GM18861 (cell line): ENCODE measurements around the gene LAMTOR1.

ENCODE experiments used
- ATAC-seq: cut with Tn5 transposase; IDR thresholded peaks from one replicate; pipeline ENCODE4 v1.9.1; 2021; ENCODE audit not compliant: unreplicated experiment

The LAMTOR1 gene

GRCh38 chr11:72083414-72083813, 19.7 kb downstream of the LAMTOR1 start:
- no peak for ATAC-seq

- no peak for ATAC-seq
Observed at GRCh38 chr11:72081821-72082453, 21.2 kb downstream of the LAMTOR1 start.

- ATAC-seq = no peak
Observed at GRCh38 chr11:72081184-72081644, 21.9 kb downstream of the LAMTOR1 start.

GRCh38 chr11:72080326-72081183, 22.5 kb downstream of the LAMTOR1 start, which contains the start of the genes LRRC51 and NUMA1:
LRRC51 (plus strand) TSS chr11:72080850; CDS start chr11:72089084, 8,234 bp downstream.
NUMA1 (minus strand) TSS chr11:72080542; CDS start chr11:72035943, 44,599 bp downstream.
- ATAC-seq = peak; percentile 90

GRCh38 chr11:72079819-72080325, 23.2 kb downstream of the LAMTOR1 start:
- no peak for ATAC-seq

GRCh38 chr11:72078477-72078876, 24.6 kb downstream of the LAMTOR1 start:
- no peak for ATAC-seq

GRCh38 chr11:72075756-72076155, 27.3 kb downstream of the LAMTOR1 start:
- ATAC-seq = no peak

- no peak for ATAC-seq
Observed at GRCh38 chr11:72075109-72075508, 28.0 kb downstream of the LAMTOR1 start.

- no peak for ATAC-seq
Observed at GRCh38 chr11:72072348-72072747, 30.7 kb downstream of the LAMTOR1 start.

GRCh38 chr11:72070491-72070890, 32.6 kb downstream of the LAMTOR1 start:
- no peak for ATAC-seq

- no peak for ATAC-seq
Observed at GRCh38 chr11:72069787-72070251, 33.3 kb downstream of the LAMTOR1 start.

- ATAC-seq = no peak
Observed at GRCh38 chr11:72069200-72069599, 33.9 kb downstream of the LAMTOR1 start.

GRCh38 chr11:72067676-72068075, 35.4 kb downstream of the LAMTOR1 start:
- no peak for ATAC-seq

GRCh38 chr11:72067266-72067665, 35.8 kb downstream of the LAMTOR1 start:
- ATAC-seq = no peak

GRCh38 chr11:72066855-72067254, 36.2 kb downstream of the LAMTOR1 start:
- ATAC-seq = no peak

GRCh38 chr11:72061739-72062396, 41.2 kb downstream of the LAMTOR1 start:
- no peak for ATAC-seq

GRCh38 chr11:72058416-72059034, 44.6 kb downstream of the LAMTOR1 start:
- ATAC-seq = no peak

- ATAC-seq = no peak
Observed at GRCh38 chr11:72048766-72049460, 54.2 kb downstream of the LAMTOR1 start.
